ENCODE measurements around the gene TMEM63B.
A peak's percentile ranks its signal among the peaks of the same experiment; 100 is the strongest.

The TMEM63B gene

DNA sequence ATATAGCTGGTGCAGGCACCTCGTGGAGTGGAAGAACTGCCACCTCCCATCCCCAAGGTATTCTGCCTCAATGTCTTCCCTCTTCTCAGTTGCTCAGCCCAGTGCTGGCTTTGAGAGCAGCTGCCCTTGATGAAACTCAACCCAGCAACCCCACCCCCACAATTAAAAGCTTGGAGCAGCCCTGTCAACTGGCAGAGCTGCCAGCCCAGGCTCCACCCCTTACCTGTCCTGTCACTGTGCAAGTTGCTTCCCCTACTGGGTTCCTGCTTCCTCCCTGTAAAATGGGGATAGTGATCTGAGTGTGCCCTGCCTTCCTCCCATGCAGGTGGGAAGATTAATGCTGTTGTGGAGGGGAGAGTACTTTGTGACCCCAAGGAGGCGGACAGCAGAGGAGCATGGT lies 4.5 kb downstream of the TMEM63B start:
- no peak overlapping the region for H3K4me3 ChIP-seq (ENCODE audit: low read depth, low read length)
- TF ChIP-seq, protein P1, sequence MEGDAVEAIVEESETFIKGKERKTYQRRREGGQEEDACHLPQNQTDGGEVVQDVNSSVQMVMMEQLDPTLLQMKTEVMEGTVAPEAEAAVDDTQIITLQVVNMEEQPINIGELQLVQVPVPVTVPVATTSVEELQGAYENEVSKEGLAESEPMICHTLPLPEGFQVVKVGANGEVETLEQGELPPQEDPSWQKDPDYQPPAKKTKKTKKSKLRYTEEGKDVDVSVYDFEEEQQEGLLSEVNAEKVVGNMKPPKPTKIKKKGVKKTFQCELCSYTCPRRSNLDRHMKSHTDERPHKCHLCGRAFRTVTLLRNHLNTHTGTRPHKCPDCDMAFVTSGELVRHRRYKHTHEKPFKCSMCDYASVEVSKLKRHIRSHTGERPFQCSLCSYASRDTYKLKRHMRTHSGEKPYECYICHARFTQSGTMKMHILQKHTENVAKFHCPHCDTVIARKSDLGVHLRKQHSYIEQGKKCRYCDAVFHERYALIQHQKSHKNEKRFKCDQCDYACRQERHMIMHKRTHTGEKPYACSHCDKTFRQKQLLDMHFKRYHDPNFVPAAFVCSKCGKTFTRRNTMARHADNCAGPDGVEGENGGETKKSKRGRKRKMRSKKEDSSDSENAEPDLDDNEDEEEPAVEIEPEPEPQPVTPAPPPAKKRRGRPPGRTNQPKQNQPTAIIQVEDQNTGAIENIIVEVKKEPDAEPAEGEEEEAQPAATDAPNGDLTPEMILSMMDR (IDR thresholded peaks at IDR 0.05; ENCODE audit: borderline replicate concordance, insufficient read depth, low read depth, low read length), result no peak

DNA sequence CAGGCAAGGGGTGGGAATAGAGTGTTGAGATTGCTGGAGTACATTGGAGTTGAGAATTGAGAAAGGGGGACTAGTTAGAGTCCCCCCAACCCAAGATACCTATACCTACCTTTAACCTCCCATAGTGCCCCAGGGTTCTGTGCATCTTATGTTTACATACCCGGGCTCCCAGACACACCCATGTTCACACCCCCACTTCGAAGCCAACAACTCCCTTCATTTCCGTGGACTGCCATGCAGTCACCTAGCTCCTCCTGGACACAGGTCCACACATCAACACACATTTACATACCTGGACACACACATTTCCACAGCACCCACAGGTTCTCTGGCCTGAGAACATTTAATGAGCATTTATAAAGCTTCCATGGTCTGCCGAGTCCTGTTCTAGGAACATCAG lies 5.1 kb downstream of the TMEM63B start:
- TF ChIP-seq, protein P1 (IDR thresholded peaks at IDR 0.05; ENCODE audit: borderline replicate concordance, insufficient read depth, low read depth, low read length), result no peak
- no peak overlapping the region for H3K4me3 ChIP-seq (ENCODE audit: low read depth, low read length)

DNA sequence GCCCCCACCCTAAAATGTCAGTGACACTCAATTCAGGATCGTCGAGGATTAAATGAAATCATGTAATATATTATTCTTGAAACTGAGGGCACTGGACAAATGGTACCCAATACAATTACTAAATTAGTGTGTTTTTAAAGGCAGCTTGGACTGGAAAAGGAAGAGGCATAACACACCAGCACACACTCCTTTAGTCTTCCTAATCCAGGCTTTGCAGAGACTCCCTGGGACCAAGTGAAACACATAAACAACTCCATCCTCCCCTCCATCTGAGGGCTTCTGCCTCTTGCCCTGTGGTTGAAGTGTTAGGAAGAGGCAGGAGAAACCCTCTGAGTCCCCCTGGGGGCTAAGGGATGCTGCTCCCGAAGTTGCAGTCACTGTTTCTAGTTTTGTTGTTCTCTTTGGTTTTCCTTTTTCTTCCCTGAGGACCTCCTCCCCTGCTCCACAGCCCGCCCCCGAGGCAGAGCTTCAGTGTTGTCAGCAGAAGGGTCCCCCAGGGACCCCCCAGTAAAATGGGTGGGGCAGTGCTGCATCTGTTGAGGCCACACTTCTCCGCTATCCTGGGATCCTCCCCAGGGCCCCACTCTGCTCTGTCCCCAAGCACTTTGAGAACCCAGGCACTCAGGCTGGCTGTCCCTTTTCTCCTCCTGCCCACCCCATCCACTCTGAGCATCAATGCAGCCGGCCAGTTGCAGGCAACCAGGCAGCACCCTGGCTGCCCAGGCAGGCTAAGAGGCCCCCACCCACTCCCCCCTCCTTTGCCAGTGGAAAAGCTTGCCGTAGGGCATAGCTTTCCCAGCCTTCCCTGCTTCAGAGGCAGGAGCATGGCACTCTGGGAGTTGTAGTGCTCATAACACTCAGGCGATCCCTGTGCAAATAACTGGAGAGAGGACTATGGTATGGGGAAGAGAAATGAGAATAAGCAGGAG lies 5.9 kb downstream of the TMEM63B start:
- H3K4me3 ChIP-seq (ENCODE audit: low read depth, low read length), result no peak overlapping the region
- TF ChIP-seq, protein P1 (IDR thresholded peaks at IDR 0.05; ENCODE audit: borderline replicate concordance, insufficient read depth, low read depth, low read length), result no peak

DNA sequence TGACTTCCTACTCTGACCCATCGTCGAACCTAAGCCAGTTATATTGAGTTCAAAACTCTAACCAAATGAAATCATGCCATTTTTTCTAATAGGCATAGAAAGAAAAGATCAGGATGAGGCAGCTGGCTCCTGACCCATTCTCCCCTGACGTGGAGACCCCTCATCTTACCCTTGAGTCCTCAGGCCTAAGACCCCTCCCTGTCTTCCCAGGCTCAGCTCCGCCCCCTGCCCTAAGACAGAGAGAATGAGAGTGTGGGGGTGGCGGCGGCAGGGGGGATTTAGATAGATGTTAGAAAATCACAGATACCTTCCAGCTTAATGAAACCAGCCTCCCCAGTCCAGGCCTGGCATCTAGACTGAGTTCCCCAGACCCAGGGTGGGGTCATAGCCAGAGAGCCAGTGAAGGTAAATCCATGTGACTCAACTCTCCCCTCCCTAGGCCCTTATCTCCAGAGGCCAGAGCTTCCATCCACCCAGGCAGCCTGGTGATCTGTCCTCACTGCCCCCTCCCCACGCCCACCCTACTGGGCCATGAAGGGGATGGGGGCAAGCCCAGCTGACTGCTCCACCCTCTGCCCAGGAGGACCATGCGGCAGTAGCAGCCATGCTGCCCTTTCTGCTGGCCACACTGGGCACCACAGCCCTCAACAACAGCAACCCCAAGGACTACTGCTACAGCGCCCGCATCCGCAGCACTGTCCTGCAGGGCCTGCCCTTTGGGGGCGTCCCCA lies 6.8 kb downstream of the TMEM63B start:
- no peak overlapping the region for H3K4me3 ChIP-seq (ENCODE audit: low read depth, low read length)
- TF ChIP-seq, protein P1 (IDR thresholded peaks at IDR 0.05; ENCODE audit: borderline replicate concordance, insufficient read depth, low read depth, low read length), result no peak

DNA sequence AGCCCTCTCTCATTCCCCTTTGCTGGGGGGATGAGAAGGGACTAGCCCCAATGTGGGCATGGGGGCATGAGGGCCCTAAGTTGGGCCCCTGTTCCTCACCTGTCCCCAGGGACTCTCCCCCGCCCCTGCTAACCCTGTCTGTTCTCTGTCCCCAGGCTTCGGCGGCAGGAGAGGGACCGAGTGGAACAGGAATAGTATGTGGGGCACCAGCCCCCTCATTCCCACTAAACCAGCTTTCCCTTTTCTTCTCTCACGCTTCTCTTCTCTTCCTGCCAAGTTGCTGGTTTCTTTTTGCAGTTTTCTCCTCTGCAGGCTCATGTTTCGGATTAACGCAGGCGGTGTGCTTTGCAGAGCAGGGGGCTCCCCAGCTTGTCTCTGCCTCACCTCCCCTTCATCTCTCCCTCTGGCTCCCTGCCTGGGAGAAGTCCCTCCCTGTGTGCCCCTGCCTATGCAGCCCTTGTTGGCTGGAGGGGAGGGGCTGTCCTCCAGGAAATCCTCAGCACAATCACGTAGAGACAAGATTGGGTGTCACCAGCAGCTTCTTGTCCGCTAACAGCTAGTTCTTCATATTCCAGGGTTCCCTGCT lies 7.9 kb downstream of the TMEM63B start:
- TF ChIP-seq, protein P1 (IDR thresholded peaks at IDR 0.05; ENCODE audit: borderline replicate concordance, insufficient read depth, low read depth, low read length), result no peak
- H3K4me3 ChIP-seq (ENCODE audit: low read depth, low read length), result no peak overlapping the region

DNA sequence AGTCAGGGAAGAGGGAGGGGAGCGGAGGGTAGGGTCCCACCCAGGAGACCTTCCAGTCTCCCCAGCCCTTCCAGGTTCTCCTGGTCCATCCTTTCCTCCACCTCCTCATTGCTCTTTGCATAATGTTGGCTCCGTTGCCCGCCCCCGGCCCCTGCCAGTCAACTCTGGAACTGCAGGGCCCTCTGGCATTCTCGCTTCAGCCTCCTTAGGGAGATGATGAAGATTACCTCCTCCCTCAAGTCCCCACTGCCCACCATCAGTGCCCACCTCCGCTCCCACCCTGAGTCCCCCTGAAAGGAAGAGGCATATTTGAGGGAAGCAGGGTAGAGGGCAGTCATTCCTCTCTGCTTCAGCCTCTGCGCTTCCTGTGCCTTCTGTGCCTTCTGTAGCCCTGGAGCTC lies 8.5 kb downstream of the TMEM63B start:
- TF ChIP-seq, protein P1 (IDR thresholded peaks at IDR 0.05; ENCODE audit: borderline replicate concordance, insufficient read depth, low read depth, low read length), result 0 out of 2 replicates have a peak, but pooled peaks have one; percentile 4
- no peak overlapping the region for H3K4me3 ChIP-seq (ENCODE audit: low read depth, low read length)
